ENCODE results near the gene HOXA7.
A peak's percentile ranks its signal among the peaks of the same experiment; 100 is the strongest.

The HOXA7 gene

GRCh38 chr7:27173956-27174873 is 17.7 kb upstream of the HOXA7 start, which contains the start of gene HOXA10:
TSS of gene HOXA10 (minus strand) at chr7:27174320. CDS start at chr7:27174306, 14 bp downstream.
- TF ChIP-seq MYC (IDR thresholded peaks at IDR 0.05; ENCODE audit: low read depth, low read length) (no peak), POLR2A (IDR thresholded peaks at IDR 0.05; ENCODE audit: extremely low read depth, insufficient read length) (peak; percentile 40)
- peak; percentile 67 for DNase-seq (ENCODE audit: low read depth)
- peak within 1 kb of the TSS; percentile 82 for H3K4me3 ChIP-seq (ENCODE audit: low read depth, low read length)

- TF ChIP-seq MYC (IDR thresholded peaks at IDR 0.05; ENCODE audit: low read depth, low read length) (peak; percentile 36; the same call in 1 of the 2 replicates), CTCF (IDR thresholded peaks at IDR 0.05; ENCODE audit: low read depth, low read length) (no peak), POLR2A (IDR thresholded peaks at IDR 0.05; ENCODE audit: extremely low read depth, insufficient read length) (peak; percentile 86), MAX (IDR thresholded peaks at IDR 0.05; ENCODE audit: low read depth, low read length) (peak; percentile 50)
- DNase-seq (ENCODE audit: low read depth), result no peak
- peak overlapping the region; percentile 82 for H3K4me3 ChIP-seq (ENCODE audit: low read depth, low read length)
These were observed 17.1 kb upstream of the HOXA7 start for GRCh38 chr7:27173511-27173955.

GRCh38 chr7:27172823-27173510 is 16.5 kb upstream of the HOXA7 start:
- peak; percentile 67 for TF ChIP-seq MYC (IDR thresholded peaks at IDR 0.05; ENCODE audit: low read depth, low read length)
- no peak for TF ChIP-seq CTCF (IDR thresholded peaks at IDR 0.05; ENCODE audit: low read depth, low read length)
- TF ChIP-seq MAX (IDR thresholded peaks at IDR 0.05; ENCODE audit: low read depth, low read length), result peak; percentile 24
- TF ChIP-seq POLR2A (IDR thresholded peaks at IDR 0.05; ENCODE audit: extremely low read depth, insufficient read length), result peak; percentile 60
- peak overlapping the region; percentile 82 for H3K4me3 ChIP-seq (ENCODE audit: low read depth, low read length)
- DNase-seq (ENCODE audit: low read depth), result peak; percentile 88

GRCh38 chr7:27172315-27172774 is 15.9 kb upstream of the HOXA7 start:
- peak; percentile 64 for DNase-seq (ENCODE audit: low read depth)
- H3K4me3 ChIP-seq (ENCODE audit: low read depth, low read length), result peak overlapping the region; percentile 82
- TF ChIP-seq MYC (IDR thresholded peaks at IDR 0.05; ENCODE audit: low read depth, low read length), result peak; percentile 50; the same call in 1 of the 2 replicates
- no peak for TF ChIP-seq CTCF (IDR thresholded peaks at IDR 0.05; ENCODE audit: low read depth, low read length)
- TF ChIP-seq POLR2A (IDR thresholded peaks at IDR 0.05; ENCODE audit: extremely low read depth, insufficient read length), result no peak
- TF ChIP-seq MAX (IDR thresholded peaks at IDR 0.05; ENCODE audit: low read depth, low read length), result 0 out of 2 replicates have a peak, but pooled peaks have one; percentile 13

GRCh38 chr7:27171637-27172314 is 15.3 kb upstream of the HOXA7 start:
- DNase-seq (ENCODE audit: low read depth), result peak; percentile 27
- peak overlapping the region; percentile 82 for H3K4me3 ChIP-seq (ENCODE audit: low read depth, low read length)
- no peak for TF ChIP-seq CTCF (IDR thresholded peaks at IDR 0.05; ENCODE audit: low read depth, low read length)
- no peak for TF ChIP-seq MYC (IDR thresholded peaks at IDR 0.05; ENCODE audit: low read depth, low read length)
- no peak for TF ChIP-seq MAX (IDR thresholded peaks at IDR 0.05; ENCODE audit: low read depth, low read length)
- no peak for TF ChIP-seq POLR2A (IDR thresholded peaks at IDR 0.05; ENCODE audit: extremely low read depth, insufficient read length)

All from NB4 (cell line).